WI38 (cell line): Measurements from ENCODE around the gene SLC6A17.

Experiments
- H3K4me3 ChIP-seq: 2 replicates; pipeline ENCODE4 v1.5.1; 2011; ENCODE audit warnings: low read depth, mild to moderate bottlenecking, control low read depth, low read length
- CTCF ChIP-seq: IDR thresholded peaks from 2 replicates; pipeline ENCODE4 v1.5.1; 2012; ENCODE audit warnings: low read depth, mild to moderate bottlenecking, control low read depth, low read length

Gene SLC6A17

GRCh38 chr1:110250749-110251148 lies 100.5 kb downstream of the SLC6A17 start:
- no peak overlapping the region for H3K4me3 ChIP-seq
- TF ChIP-seq CTCF: no peak
